ENCODE results near the gene GLCCI1. TPM values are rescaled to one million over a fixed set of nuclear protein-coding genes. Genes with fewer than 3 reads are reported as not detected.

GLCCI1 gene
- total and polyA plus RNA-seq, 4 donors: 1.4 to 5.9 (median 4.3) TPM

GRCh38 chr7:8092140-8092539 lies 123.5 kb downstream of the GLCCI1 start:
- TF ChIP-seq, protein P1, sequence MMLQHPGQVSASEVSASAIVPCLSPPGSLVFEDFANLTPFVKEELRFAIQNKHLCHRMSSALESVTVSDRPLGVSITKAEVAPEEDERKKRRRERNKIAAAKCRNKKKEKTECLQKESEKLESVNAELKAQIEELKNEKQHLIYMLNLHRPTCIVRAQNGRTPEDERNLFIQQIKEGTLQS (IDR thresholded peaks at IDR 0.05): no peak
- TF ChIP-seq HNF4G (IDR thresholded peaks at IDR 0.05) (no peak), NR2F2 (IDR thresholded peaks at IDR 0.05) (no peak), REST (IDR thresholded peaks at IDR 0.05) (no peak), SP1 (IDR thresholded peaks at IDR 0.05) (no peak), RAD21 (IDR thresholded peaks at IDR 0.05) (no peak), FOXA2 (IDR thresholded peaks at IDR 0.05) (no peak), RXRA (IDR thresholded peaks at IDR 0.05) (no peak), GABPA (IDR thresholded peaks at IDR 0.05 in 1 of 2, conservative IDR thresholded peaks at IDR 0.05 in 1 of 2) (no peak), YY1 (IDR thresholded peaks at IDR 0.05) (no peak), TAF1 (conservative IDR thresholded peaks at IDR 0.05) (no peak), FOXA1 (IDR thresholded peaks at IDR 0.05) (no peak), EGR1 (IDR thresholded peaks at IDR 0.05; ENCODE audit: low read depth in 2 of 2) (no peak), JUND (IDR thresholded peaks at IDR 0.05) (no peak)
- TF ChIP-seq, protein P2, sequence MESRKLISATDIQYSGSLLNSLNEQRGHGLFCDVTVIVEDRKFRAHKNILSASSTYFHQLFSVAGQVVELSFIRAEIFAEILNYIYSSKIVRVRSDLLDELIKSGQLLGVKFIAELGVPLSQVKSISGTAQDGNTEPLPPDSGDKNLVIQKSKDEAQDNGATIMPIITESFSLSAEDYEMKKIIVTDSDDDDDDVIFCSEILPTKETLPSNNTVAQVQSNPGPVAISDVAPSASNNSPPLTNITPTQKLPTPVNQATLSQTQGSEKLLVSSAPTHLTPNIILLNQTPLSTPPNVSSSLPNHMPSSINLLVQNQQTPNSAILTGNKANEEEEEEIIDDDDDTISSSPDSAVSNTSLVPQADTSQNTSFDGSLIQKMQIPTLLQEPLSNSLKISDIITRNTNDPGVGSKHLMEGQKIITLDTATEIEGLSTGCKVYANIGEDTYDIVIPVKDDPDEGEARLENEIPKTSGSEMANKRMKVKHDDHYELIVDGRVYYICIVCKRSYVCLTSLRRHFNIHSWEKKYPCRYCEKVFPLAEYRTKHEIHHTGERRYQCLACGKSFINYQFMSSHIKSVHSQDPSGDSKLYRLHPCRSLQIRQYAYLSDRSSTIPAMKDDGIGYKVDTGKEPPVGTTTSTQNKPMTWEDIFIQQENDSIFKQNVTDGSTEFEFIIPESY (IDR thresholded peaks at IDR 0.05): no peak
- TF ChIP-seq, protein P3, sequence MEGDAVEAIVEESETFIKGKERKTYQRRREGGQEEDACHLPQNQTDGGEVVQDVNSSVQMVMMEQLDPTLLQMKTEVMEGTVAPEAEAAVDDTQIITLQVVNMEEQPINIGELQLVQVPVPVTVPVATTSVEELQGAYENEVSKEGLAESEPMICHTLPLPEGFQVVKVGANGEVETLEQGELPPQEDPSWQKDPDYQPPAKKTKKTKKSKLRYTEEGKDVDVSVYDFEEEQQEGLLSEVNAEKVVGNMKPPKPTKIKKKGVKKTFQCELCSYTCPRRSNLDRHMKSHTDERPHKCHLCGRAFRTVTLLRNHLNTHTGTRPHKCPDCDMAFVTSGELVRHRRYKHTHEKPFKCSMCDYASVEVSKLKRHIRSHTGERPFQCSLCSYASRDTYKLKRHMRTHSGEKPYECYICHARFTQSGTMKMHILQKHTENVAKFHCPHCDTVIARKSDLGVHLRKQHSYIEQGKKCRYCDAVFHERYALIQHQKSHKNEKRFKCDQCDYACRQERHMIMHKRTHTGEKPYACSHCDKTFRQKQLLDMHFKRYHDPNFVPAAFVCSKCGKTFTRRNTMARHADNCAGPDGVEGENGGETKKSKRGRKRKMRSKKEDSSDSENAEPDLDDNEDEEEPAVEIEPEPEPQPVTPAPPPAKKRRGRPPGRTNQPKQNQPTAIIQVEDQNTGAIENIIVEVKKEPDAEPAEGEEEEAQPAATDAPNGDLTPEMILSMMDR (IDR thresholded peaks at IDR 0.05; ENCODE audit: low read depth, low read length, missing input control): no peak
- TF ChIP-seq, protein P4, sequence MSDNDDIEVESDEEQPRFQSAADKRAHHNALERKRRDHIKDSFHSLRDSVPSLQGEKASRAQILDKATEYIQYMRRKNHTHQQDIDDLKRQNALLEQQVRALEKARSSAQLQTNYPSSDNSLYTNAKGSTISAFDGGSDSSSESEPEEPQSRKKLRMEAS (IDR thresholded peaks at IDR 0.05): no peak
- no peak for DNase-seq (ENCODE audit: low spot score)
- WGBS: over 99% methylated on average over 2 of the region's 2 CpGs

More at GRCh38 chr7:8092140-8092539, 123.5 kb downstream of the GLCCI1 start:
- Histone ChIP-seq H3K27ac (ENCODE audit: low read depth in 1 of 2, low read length in 2 of 2) (no peak overlapping the region), H3K4me1 (ENCODE audit: control insufficient read depth in 4 of 4, insufficient read depth in 4 of 4, low read length in 3 of 4) (peaks cover 0 to 19% (median 16%) of the 10 kb centered on the region in 4 donors), H3K4me3 (ENCODE audit: low read depth in 1 of 3, low read length in 3 of 3) (no peak overlapping the region), H3K36me3 (ENCODE audit: control insufficient read depth in 4 of 4, insufficient read depth in 3 of 4, low read depth in 1 of 4, low read length in 3 of 4) (peaks cover 0 to 3% (median 0%) of the 10 kb centered on the region in 4 donors), H3K27me3 (ENCODE audit: control insufficient read depth in 4 of 4, insufficient read depth in 4 of 4, low read length in 3 of 4) (no peaks in the 10 kb centered on the region), H3K9ac (ENCODE audit: low read depth in 1 of 2, low read length in 2 of 2) (no peak overlapping the region), H3K9me3 (ENCODE audit: control insufficient read depth in 4 of 4, low read length in 3 of 4) (no peaks in the 10 kb centered on the region)

Data from liver (tissue), 9 donors.